NT2/D1 (cell line): ENCODE measurements around the gene BCAS3.

ENCODE experiments used
- SUZ12 ChIP-seq: IDR thresholded peaks from 2 replicates; pipeline ENCODE4 v1.6.1; 2011; ENCODE audit not compliant: insufficient read length, insufficient read depth; ENCODE audit errors: extremely low read depth
- YY1 ChIP-seq: IDR thresholded peaks from 2 replicates; pipeline ENCODE4 v1.6.1; 2011; ENCODE audit not compliant: insufficient read length, insufficient read depth
- ZNF274 ChIP-seq: IDR thresholded peaks from 2 replicates; pipeline ENCODE4 v1.6.1; 2011; ENCODE audit warnings: mild to moderate bottlenecking, low read depth, low read length

GRCh38 chr17:60959696-60960095 lies 282.0 kb downstream of the BCAS3 start:
- TF ChIP-seq YY1 (no peak), ZNF274 (no peak), SUZ12 (no peak)
